Ovary (tissue), 9 donors: ENCODE data around the gene PLEKHB2. TPM values are rescaled to one million over a fixed set of nuclear protein-coding genes. Genes with fewer than 3 reads are reported as not detected.

Experiments
- DNase-seq, 5 donors: peaks; one replicate each; pipeline ENCODE4 v3.0.0-alpha.2; 2019 to 2020
- H3K27ac ChIP-seq, 2 donors: fragments of 200-600 bp; one replicate each; pipeline versions ENCODE4 v1.5.1 to v1.8.0; 2019 to 2022
- H3K27me3 ChIP-seq: fragments of 200-600 bp; one replicate; pipeline ENCODE4 v1.8.0; 2022
- H3K36me3 ChIP-seq: fragments of 200-600 bp; sonication (generic); one replicate; pipeline ENCODE4 v1.5.1; 2019
- H3K4me1 ChIP-seq: one replicate; pipeline ENCODE4 v1.8.1; 2013; ENCODE audit warnings: mild to moderate bottlenecking, moderate library complexity; ENCODE audit not compliant: insufficient read depth
- H3K4me3 ChIP-seq: fragments of 200-600 bp; sonication (generic); one replicate; pipeline ENCODE4 v1.5.1; 2017
- H3K9me3 ChIP-seq, 2 donors: fragments of 200-600 bp in 1 of 2; sonication (generic) in 1 of 2; one replicate each; pipeline versions ENCODE4 v1.5.1 to v1.8.1; 2013 to 2019; ENCODE audit warnings: mild to moderate bottlenecking in 1 of 2, moderate library complexity in 1 of 2
- CTCF ChIP-seq, 3 donors: fragments of 450-650 bp in 2 of 3; fragments of 200-600 bp in 1 of 3; IDR thresholded peaks; one replicate each; pipeline versions ENCODE4 v1.5.1 to v1.8.0; 2016 to 2022; ENCODE audit warnings: antibody characterized with exemption in 3 of 3, mild to moderate bottlenecking in 1 of 3
- EP300 ChIP-seq: sonication (generic); formaldehyde crosslinking; IDR thresholded peaks from one replicate; pipeline ENCODE4 v1.6.1; 2017; ENCODE audit warnings: antibody characterized with exemption
- POLR2A ChIP-seq: fragments of 450-650 bp; IDR thresholded peaks from one replicate; pipeline ENCODE4 v1.6.1; 2017; ENCODE audit warnings: antibody characterized with exemption, mild to moderate bottlenecking, moderate library complexity
- WGBS, 3 donors: extraction: QIAGEN DNeasy Blood & Tissue Kit in 1 of 3; methylation state at CpG; one replicate each; pipeline versions ENCODE4 v1.1.5 to v1.1.7; 2013 to 2017; 5-methylcytosine and 5-hydroxymethylcytosine counted together
- intact Hi-C, 4 donors: fragments of 100-400 bp; cut with DNase I; formaldehyde crosslinking; loops; one replicate each; pipeline versions ENCODE4 v1.11.0 to v1.15.1; 2022 to 2023
- polyA plus RNA-seq, 2 donors: library from polyadenylated mRNA; stranded (reverse); fragments of 200-250 nt in 1 of 2; fragments of 350-450 nt in 1 of 2; fragmentation: Illumina TruSeq in 1 of 2; extraction: RNeasy Lipid Tissue Mini Kit (QIAGEN cat#74804) in 1 of 2; gene quantifications; one replicate each; pipeline ENCODE4 v1.2.3, GENCODE V29; 2013 to 2014
- total RNA-seq, 7 donors: library from RNA; depleted of rRNA in 2 of 7; stranded (reverse); fragments of >200 nt in 2 of 7; fragmentation: NEBNext Ultra II Directional in 3 of 7; extraction: Animal tissue kit (Norgen Biotek cat#: 25700) in 3 of 7; gene quantifications; one replicate each; pipeline versions ENCODE4 v1.1.0 to v1.2.4, GENCODE V29; 2016 to 2023
- donor health status: DM: no; HTN: no; CAD: no; lungs with moderate emphysema.
- donor health status: DM: no; HTN: no; CAD: no.
- donor health status: Bipolar disorder and iron deficiency.
- donor health status: DM: yes; HTN: yes; CAD: no.
- donor health status: DM: no; HTN: no; CAD: no.
- donor health status: DM: yes; HTN: yes; CAD: no.

Gene PLEKHB2
- total and polyA plus RNA-seq, 9 donors = 9.8 to 53.2 (median 23.4) TPM

- Histone ChIP-seq H3K36me3 (no peaks in the 10 kb centered on the region), H3K27ac (no peak overlapping the region), H3K27me3 (no peaks in the 10 kb centered on the region), H3K4me3 (no peak overlapping the region), H3K9me3 (no peaks in the 10 kb centered on the region), H3K4me1 (no peaks in the 10 kb centered on the region)
- no peak for DNase-seq
- TF ChIP-seq POLR2A (no peak), CTCF (IDR thresholded peaks at IDR 0.05) (no peak), EP300 (no peak)
- intact Hi-C loops = no loop called here
- WGBS, 3 donors = 47 to 64% (median 57%) methylated on average over 22 of the region's 22 CpGs
These were observed 10.5 kb upstream of the PLEKHB2 start for GRCh38 chr2:131094463-131095281.

GRCh38 chr2:131103165-131103564, 2.0 kb upstream of the PLEKHB2 start:
- 80 to 89% (median 81%) methylated on average over 2 of the region's 2 CpGs for whole genome bisulfite sequencing, 3 donors
- TF ChIP-seq EP300 (no peak), CTCF (IDR thresholded peaks at IDR 0.05) (no peak), POLR2A (no peak)
- no peaks in the 10 kb centered on the region for H3K9me3 ChIP-seq
- H3K27ac ChIP-seq = no peak overlapping the region
- intact Hi-C loops = no loop called here
- H3K36me3 ChIP-seq = no peaks in the 10 kb centered on the region
- H3K4me3 ChIP-seq = no peak overlapping the region
- no peak for DNase-seq
- H3K27me3 ChIP-seq = no peaks in the 10 kb centered on the region
- peaks cover 2% of the 10 kb centered on the region for H3K4me1 ChIP-seq

- Histone ChIP-seq H3K27ac (peak overlapping the region; percentile 79 to 87), H3K4me1 (peaks cover 2% of the 10 kb centered on the region), H3K27me3 (no peaks in the 10 kb centered on the region), H3K36me3 (no peaks in the 10 kb centered on the region), H3K4me3 (peak overlapping the region; percentile 88), H3K9me3 (no peaks in the 10 kb centered on the region)
- peak in 1 of 5 donors; percentile 52 for DNase-seq
- TF ChIP-seq POLR2A (no peak), CTCF (IDR thresholded peaks at IDR 0.05) (no peak), EP300 (no peak)
- intact Hi-C loops = loop anchor here in 1 of 4 donors (5.0 kb wide), 1 partner anchor 388 kb away; the partner anchor contains the start of gene MZT2A
- WGBS, 3 donors = 1% methylated on average over 20 of the region's 20 CpGs
These were observed 515 bp upstream of the PLEKHB2 start for GRCh38 chr2:131104487-131105155.

GRCh38 chr2:131105950-131106801, 1.0 kb downstream of the PLEKHB2 start:
- Histone ChIP-seq H3K27me3 (no peaks in the 10 kb centered on the region), H3K27ac (peak overlapping the region in 1 of 2 donors; percentile 79), H3K4me1 (peaks cover 2% of the 10 kb centered on the region), H3K9me3 (no peaks in the 10 kb centered on the region), H3K4me3 (peak overlapping the region; percentile 88), H3K36me3 (no peaks in the 10 kb centered on the region)
- intact Hi-C loops = loop anchor here in 1 of 4 donors (5.0 kb wide), 1 partner anchor 386 kb away; the partner anchor contains the start of gene MZT2A
- 2 to 3% (median 3%) methylated on average over 19 of the region's 19 CpGs for WGBS, 3 donors
- DNase-seq = peak in 2 of 5 donors; percentile 9 to 30
- TF ChIP-seq POLR2A = no peak
- no peak for TF ChIP-seq CTCF (IDR thresholded peaks at IDR 0.05)
- TF ChIP-seq EP300 = no peak
